Spleen (tissue), 13 donors: ENCODE measurements around the gene DDX43. TPM values are rescaled to one million over a fixed set of nuclear protein-coding genes. Genes with fewer than 3 reads are reported as not detected.

Experiments used
- DNase-seq: peaks from one replicate; pipeline ENCODE4 v3.0.0-alpha.2; 2020
- H3K27ac ChIP-seq, 8 donors: fragments of 200-600 bp; sonication (generic) in 7 of 8; 1 replicate in 4 of 8; 2 replicates in 4 of 8; pipeline versions ENCODE4 v1.5.0 to v1.8.0; 2016 to 2021; ENCODE audit warnings: inconsistent platforms in 4 of 8, mild to moderate bottlenecking in 4 of 8, moderate library complexity in 1 of 8
- H3K27me3 ChIP-seq, 7 donors: fragments of 200-600 bp; sonication (generic) in 6 of 7; replicated peaks in 1 of 7; 1 replicate in 4 of 7; 2 replicates in 3 of 7; pipeline versions ENCODE4 v1.5.0 to v1.8.0; 2016 to 2021; ENCODE audit warnings: inconsistent platforms in 3 of 7, mild to moderate bottlenecking in 1 of 7
- H3K36me3 ChIP-seq, 6 donors: fragments of 200-600 bp; sonication (generic) in 5 of 6; 1 replicate in 4 of 6; 2 replicates in 2 of 6; pipeline versions ENCODE4 v1.5.0 to v1.8.0; 2016 to 2021; ENCODE audit warnings: inconsistent platforms in 2 of 6
- H3K4me1 ChIP-seq, 6 donors: fragments of 200-600 bp; sonication (generic) in 5 of 6; 1 replicate in 3 of 6; 2 replicates in 3 of 6; pipeline versions ENCODE4 v1.5.0 to v1.8.0; 2016 to 2021; ENCODE audit warnings: inconsistent platforms in 3 of 6
- H3K4me3 ChIP-seq, 8 donors: fragments of 200-600 bp; sonication (generic) in 7 of 8; 1 replicate in 4 of 8; 2 replicates in 4 of 8; pipeline versions ENCODE4 v1.5.0 to v1.8.0; 2016 to 2021; ENCODE audit warnings: inconsistent platforms in 4 of 8, mild to moderate bottlenecking in 4 of 8, moderate library complexity in 2 of 8
- H3K9me3 ChIP-seq, 8 donors: fragments of 200-600 bp; sonication (generic) in 7 of 8; 1 replicate in 4 of 8; 2 replicates in 4 of 8; pipeline versions ENCODE4 v1.5.0 to v1.8.0; 2016 to 2021; ENCODE audit warnings: inconsistent platforms in 4 of 8
- POLR2A ChIP-seq, 3 donors: fragments of 450-650 bp; IDR thresholded peaks; one replicate each; pipeline ENCODE4 v1.5.1; 2017; ENCODE audit warnings: antibody characterized with exemption in 3 of 3, mild to moderate bottlenecking in 1 of 3
- POLR2AphosphoS5 ChIP-seq, 3 donors: sonication (generic); formaldehyde crosslinking; IDR thresholded peaks; one replicate each; pipeline ENCODE4 v1.5.1; 2017; ENCODE audit warnings: antibody characterized with exemption in 3 of 3
- WGBS, 5 donors: extraction: QIAGEN DNeasy Blood & Tissue Kit in 3 of 5; methylation state at CpG; one replicate each; pipeline versions ENCODE4 v1.1.5 to v1.1.7; 2013 to 2018; 5-methylcytosine and 5-hydroxymethylcytosine counted together
- intact Hi-C: fragments of 100-400 bp; cut with DNase I; formaldehyde crosslinking; loops from one replicate; pipeline ENCODE4 v1.15.0; 2023; ENCODE audit warnings: low total_unique reads
- long read RNA-seq, 2 donors: transcript quantifications; one replicate each; lab custom pipeline, GENCODE V29; 2026
- polyA plus RNA-seq, 3 donors: library from polyadenylated mRNA; stranded (reverse); fragments of 200-250 nt; gene quantifications; one replicate each; pipeline ENCODE4 v1.2.1, GENCODE V29; 2013
- total RNA-seq, 7 donors: library from RNA; depleted of rRNA in 3 of 7; stranded (reverse); fragments of >200 nt in 3 of 7; fragmentation: NEBNext Ultra II Directional in 4 of 7; extraction: Animal tissue kit (Norgen Biotek cat#: 25700) in 4 of 7; gene quantifications; one replicate each; pipeline versions ENCODE4 v1.1.0 to v1.2.1, GENCODE V29; 2016 to 2021
- TF ChIP-seq, protein P1 (sequence below), 11 experiments: fragments of 200-600 bp in 7 of 11; fragments of 450-650 bp in 4 of 11; sonication (generic) in 4 of 11; IDR thresholded peaks in 8 of 11; conservative IDR thresholded peaks in 3 of 11; 1 replicate in 7 of 11; 2 replicates in 4 of 11; pipeline versions ENCODE4 v1.4.0 to v1.8.0; 2016 to 2021; ENCODE audit warnings: antibody characterized with exemption in 11 of 11, inconsistent platforms in 4 of 11, mild to moderate bottlenecking in 1 of 11
- donor health status: healthy with polysubstance abuse.
- donor health status: DM: no; HTN: no; CAD: no; lungs with moderate emphysema.
- donor health status: DM: no; HTN: no; CAD: no.
- donor health status: Bipolar disorder and iron deficiency.
- donor health status: healthy.
- donor health status: DM: no; HTN: no; CAD: no.
- donor health status: DM: yes; HTN: yes; CAD: no.

Gene DDX43
- total RNA-seq (1 to 10 TPM in 5 of 7 donors, under 1 TPM in 2; 0.34 to 1.5 (median 1.2) TPM), polyA plus RNA-seq (under 1 TPM; 0.44 to 0.85 (median 0.45) TPM)
- long read RNA-seq, donor 1 = 0 reads
- long read RNA-seq, donor 2 = 0 reads

- peak; percentile 84 for DNase-seq
- H3K4me3 ChIP-seq = peak within 1 kb of the TSS in 4 of 8 donors; percentile 19 to 48 (median 24)
- intact Hi-C loops = no loop called here
- peak within 1 kb of the TSS in 5 of 8 donors; percentile 38 to 79 (median 71) for H3K27ac ChIP-seq
- TF ChIP-seq, protein P1, sequence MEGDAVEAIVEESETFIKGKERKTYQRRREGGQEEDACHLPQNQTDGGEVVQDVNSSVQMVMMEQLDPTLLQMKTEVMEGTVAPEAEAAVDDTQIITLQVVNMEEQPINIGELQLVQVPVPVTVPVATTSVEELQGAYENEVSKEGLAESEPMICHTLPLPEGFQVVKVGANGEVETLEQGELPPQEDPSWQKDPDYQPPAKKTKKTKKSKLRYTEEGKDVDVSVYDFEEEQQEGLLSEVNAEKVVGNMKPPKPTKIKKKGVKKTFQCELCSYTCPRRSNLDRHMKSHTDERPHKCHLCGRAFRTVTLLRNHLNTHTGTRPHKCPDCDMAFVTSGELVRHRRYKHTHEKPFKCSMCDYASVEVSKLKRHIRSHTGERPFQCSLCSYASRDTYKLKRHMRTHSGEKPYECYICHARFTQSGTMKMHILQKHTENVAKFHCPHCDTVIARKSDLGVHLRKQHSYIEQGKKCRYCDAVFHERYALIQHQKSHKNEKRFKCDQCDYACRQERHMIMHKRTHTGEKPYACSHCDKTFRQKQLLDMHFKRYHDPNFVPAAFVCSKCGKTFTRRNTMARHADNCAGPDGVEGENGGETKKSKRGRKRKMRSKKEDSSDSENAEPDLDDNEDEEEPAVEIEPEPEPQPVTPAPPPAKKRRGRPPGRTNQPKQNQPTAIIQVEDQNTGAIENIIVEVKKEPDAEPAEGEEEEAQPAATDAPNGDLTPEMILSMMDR (IDR thresholded peaks at IDR 0.05 in 8 of 11, conservative IDR thresholded peaks at IDR 0.05 in 3 of 11) = no peak
- TF ChIP-seq POLR2AphosphoS5 (IDR thresholded peaks at IDR 0.05) = peak in 1 of 3 donors; percentile 73
- TF ChIP-seq POLR2A (IDR thresholded peaks at IDR 0.05) = no peak
- H3K27me3 ChIP-seq = no peaks in the 10 kb centered on the region
- H3K36me3 ChIP-seq = no peaks in the 10 kb centered on the region
- no peaks in the 10 kb centered on the region for H3K9me3 ChIP-seq
- 72 to 83% (median 79%) methylated on average over 52 to 54 of the region's 54 CpGs for WGBS, 5 donors
- peaks cover 0 to 3% (median 0%) of the 10 kb centered on the region in 6 donors for H3K4me1 ChIP-seq
Measured at GRCh38 chr6:73394577-73395354, at the start of gene DDX43. Gene DDX43 (plus strand): TSS chr6:73394828. CDS start chr6:73394906, 78 bp downstream.

GRCh38 chr6:73348550-73349204, 46.0 kb upstream of the DDX43 start:
- intact Hi-C loops = no loop called here
- TF ChIP-seq, protein P1 (IDR thresholded peaks at IDR 0.05 in 8 of 11, conservative IDR thresholded peaks at IDR 0.05 in 3 of 11) = no peak
- no peak for TF ChIP-seq POLR2AphosphoS5 (IDR thresholded peaks at IDR 0.05)
- TF ChIP-seq POLR2A (IDR thresholded peaks at IDR 0.05) = no peak
- Histone ChIP-seq H3K4me1 (no peaks in the 10 kb centered on the region), H3K4me3 (no peak overlapping the region), H3K27me3 (peaks cover 0 to 59% (median 23%) of the 10 kb centered on the region in 7 donors), H3K9me3 (peaks cover 0 to 2% (median 0%) of the 10 kb centered on the region in 8 donors), H3K36me3 (no peaks in the 10 kb centered on the region), H3K27ac (no peak overlapping the region)
- 40 to 55% (median 45%) methylated on average over 26 to 33 of the region's 33 CpGs for WGBS, 5 donors
- no peak for DNase-seq

GRCh38 chr6:73349311-73349710, 45.3 kb upstream of the DDX43 start:
- peaks cover 0 to 65% (median 23%) of the 10 kb centered on the region in 7 donors for H3K27me3 ChIP-seq
- no peak overlapping the region for H3K27ac ChIP-seq
- H3K36me3 ChIP-seq = no peaks in the 10 kb centered on the region
- H3K4me1 ChIP-seq = no peaks in the 10 kb centered on the region
- WGBS, 5 donors = 15 to 32% (median 20%) methylated on average over 6 of the region's 6 CpGs
- no peak for TF ChIP-seq POLR2AphosphoS5 (IDR thresholded peaks at IDR 0.05)
- TF ChIP-seq, protein P1 (IDR thresholded peaks at IDR 0.05 in 8 of 11, conservative IDR thresholded peaks at IDR 0.05 in 3 of 11) = no peak
- TF ChIP-seq POLR2A (IDR thresholded peaks at IDR 0.05) = no peak
- H3K9me3 ChIP-seq = peaks cover 0 to 8% (median 0%) of the 10 kb centered on the region in 8 donors
- intact Hi-C loops = no loop called here
- no peak overlapping the region for H3K4me3 ChIP-seq
- no peak for DNase-seq
